Brain microvascular endothelial cell (primary cell): ENCODE data around the gene PSME1.

Experiments
- DNase-seq: peaks from one replicate; pipeline ENCODE4 v3.0.0-alpha.2; 2020
- H3K27ac ChIP-seq: fragments of 250-450 bp; sonication (Bioruptor Pico); 2 replicates; pipeline ENCODE4 v1.5.1; 2020; ENCODE audit warnings: mild to moderate bottlenecking, moderate library complexity
- H3K27me3 ChIP-seq: fragments of 250-450 bp; sonication (Bioruptor Pico); replicated peaks from 2 replicates; pipeline ENCODE4 v1.5.1; 2020; ENCODE audit warnings: mild to moderate bottlenecking
- H3K36me3 ChIP-seq: fragments of 250-450 bp; sonication (Bioruptor Pico); replicated peaks from 2 replicates; pipeline ENCODE4 v1.5.1; 2020; ENCODE audit warnings: mild to moderate bottlenecking
- H3K4me3 ChIP-seq: 2 replicates; pipeline ENCODE4 v1.5.1; 2011; ENCODE audit warnings: low read depth, mild to moderate bottlenecking, control low read depth, low read length, moderate library complexity
- CTCF ChIP-seq: IDR thresholded peaks from 2 replicates; pipeline ENCODE4 v1.5.1; 2011; ENCODE audit warnings: low read depth, mild to moderate bottlenecking, moderate library complexity, low read length, control low read depth, inconsistent platforms; ENCODE audit errors: missing control alignments
- in situ Hi-C: cut with HindIII; loops from 2 replicates; pipeline ENCODE4 v1.10.0; 2017; ENCODE audit warnings: low sequenced_read_pairs, low pct_ligation_motif_present

PSME1 gene

GRCh38 chr14:24135584-24135833, 485 bp upstream of the PSME1 start:
- no peak overlapping the region for H3K27ac ChIP-seq
- DNase-seq, result no peak
- H3K36me3 ChIP-seq, result peaks cover 11% of the 10 kb centered on the region
- peak overlapping the region; percentile 77 for H3K4me3 ChIP-seq
- no peak for TF ChIP-seq CTCF
- in situ Hi-C loops, result no loop called here
- no peaks in the 10 kb centered on the region for H3K27me3 ChIP-seq

GRCh38 chr14:24136684-24137528, 912 bp downstream of the PSME1 start:
- Histone ChIP-seq H3K36me3 (peaks cover 11% of the 10 kb centered on the region), H3K4me3 (peak overlapping the region; percentile 77), H3K27me3 (no peaks in the 10 kb centered on the region), H3K27ac (no peak overlapping the region)
- in situ Hi-C loops, result no loop called here
- no peak for TF ChIP-seq CTCF
- no peak for DNase-seq

GRCh38 chr14:24137529-24138395, 1.8 kb downstream of the PSME1 start:
- no peak for DNase-seq
- TF ChIP-seq CTCF, result no peak
- in situ Hi-C loops, result no loop called here
- Histone ChIP-seq H3K4me3 (no peak overlapping the region), H3K27ac (no peak overlapping the region), H3K27me3 (no peaks in the 10 kb centered on the region), H3K36me3 (peaks cover 11% of the 10 kb centered on the region)

- no peak for DNase-seq
- in situ Hi-C loops, result no loop called here
- TF ChIP-seq CTCF, result no peak
- Histone ChIP-seq H3K4me3 (no peak overlapping the region), H3K27ac (no peak overlapping the region), H3K27me3 (no peaks in the 10 kb centered on the region), H3K36me3 (peaks cover 11% of the 10 kb centered on the region)
Measured at GRCh38 chr14:24138396-24139271, 2.6 kb downstream of the PSME1 start.

GRCh38 chr14:24139272-24139934, 3.4 kb downstream of the PSME1 start:
- in situ Hi-C loops, result no loop called here
- H3K27ac ChIP-seq, result no peak overlapping the region
- H3K4me3 ChIP-seq, result no peak overlapping the region
- H3K36me3 ChIP-seq, result peaks cover 16% of the 10 kb centered on the region
- H3K27me3 ChIP-seq, result no peaks in the 10 kb centered on the region
- no peak for TF ChIP-seq CTCF
- no peak for DNase-seq
